Thoracic aorta (tissue), 2 donors: ENCODE results near the gene HRAS. TPM values are rescaled to one million over a fixed set of nuclear protein-coding genes. Genes with fewer than 3 reads are reported as not detected.
A peak's percentile ranks its signal among the peaks of the same experiment; 100 is the strongest.
"Not testable (repeated sequence)": the region's sequence is repeated elsewhere in the genome, so short reads cannot be mapped to it uniquely, and the experiment has no call there.

Source experiments
- ATAC-seq: fragments of 150-250 bp; one replicate; pipeline ENCODE4 v1.8.0; 2017; ENCODE audit warnings: low read depth; ENCODE audit not compliant: insufficient number of reproducible peaks, low FRiP score
- DNase-seq: peaks from one replicate; pipeline ENCODE4 v3.0.0-alpha.2; 2020; ENCODE audit warnings: low spot score
- H3K27ac ChIP-seq, 2 donors: fragments of 200-600 bp; sonication (generic); 1 replicate in 1 of 2; 2 replicates in 1 of 2; pipeline ENCODE4 v1.5.1; 2016; ENCODE audit warnings: mild to moderate bottlenecking in 2 of 2, moderate library complexity in 2 of 2
- H3K27me3 ChIP-seq: fragments of 200-600 bp; sonication (generic); replicated peaks from 2 replicates; pipeline ENCODE4 v1.6.0; 2016; ENCODE audit warnings: mild to moderate bottlenecking; ENCODE audit not compliant: insufficient read depth
- H3K36me3 ChIP-seq: fragments of 200-600 bp; sonication (generic); one replicate; pipeline ENCODE4 v1.5.1; 2016
- H3K4me1 ChIP-seq, 2 donors: fragments of 200-600 bp; sonication (generic); 1 replicate in 1 of 2; 2 replicates in 1 of 2; pipeline versions ENCODE4 v1.5.1 to v1.6.0; 2016; ENCODE audit warnings: low read depth in 2 of 2, mild to moderate bottlenecking in 1 of 2; ENCODE audit not compliant: control insufficient read depth in 1 of 2
- H3K4me3 ChIP-seq: fragments of 200-600 bp; sonication (generic); 2 replicates; pipeline ENCODE4 v1.5.1; 2016; ENCODE audit warnings: mild to moderate bottlenecking
- H3K9me3 ChIP-seq: fragments of 200-600 bp; sonication (generic); 2 replicates; pipeline ENCODE4 v1.5.1; 2016
- total RNA-seq, 2 donors: library from RNA; depleted of rRNA; stranded (reverse); fragments of >200 nt; gene quantifications; one replicate each; pipeline versions ENCODE4 v1.1.0 to v1.2.3, GENCODE V29; 2016
- TF ChIP-seq, protein P1 (sequence below): fragments of 200-600 bp; sonication (generic); IDR thresholded peaks from one replicate; pipeline ENCODE4 v1.5.1; 2019; ENCODE audit warnings: antibody characterized with exemption

HRAS gene
- total RNA-seq, 2 donors from 2014 or later = 17.7 to 32.4 TPM

DNA sequence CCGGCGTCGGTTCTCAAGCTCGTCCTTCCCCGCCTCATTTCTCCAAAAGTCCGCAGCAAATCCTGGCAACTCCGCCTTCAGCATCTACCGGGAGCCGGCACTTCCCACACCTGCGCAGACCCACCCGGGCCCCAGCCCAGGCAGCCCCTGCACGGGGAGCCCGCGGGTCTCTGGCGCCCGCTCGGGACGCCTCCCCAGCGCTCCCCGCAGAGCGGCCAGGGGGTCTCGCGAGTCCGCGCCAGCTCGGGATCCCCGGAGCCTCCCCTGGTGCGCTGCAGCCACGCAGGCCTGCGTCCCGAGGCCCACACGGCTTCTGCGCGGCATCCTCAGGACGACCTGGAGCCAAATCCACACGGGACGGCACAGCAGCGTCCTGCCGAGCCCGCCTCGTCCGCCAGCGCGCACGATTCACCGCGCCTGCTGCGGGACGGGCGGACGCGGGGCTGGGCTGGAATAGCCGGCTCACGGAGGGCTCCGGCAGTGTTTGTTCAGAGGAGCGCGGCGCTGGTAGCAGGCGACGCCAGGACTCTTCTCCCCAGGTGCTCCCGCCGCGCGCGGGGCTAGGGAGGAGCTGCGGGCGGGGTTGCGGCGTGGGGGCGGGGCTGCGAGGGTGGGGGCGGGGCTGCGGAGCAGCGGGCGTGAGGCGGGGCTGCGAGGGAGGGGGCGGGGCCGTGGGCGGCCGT, 40.1 kb upstream of the HRAS start:
- TF ChIP-seq, protein P1, sequence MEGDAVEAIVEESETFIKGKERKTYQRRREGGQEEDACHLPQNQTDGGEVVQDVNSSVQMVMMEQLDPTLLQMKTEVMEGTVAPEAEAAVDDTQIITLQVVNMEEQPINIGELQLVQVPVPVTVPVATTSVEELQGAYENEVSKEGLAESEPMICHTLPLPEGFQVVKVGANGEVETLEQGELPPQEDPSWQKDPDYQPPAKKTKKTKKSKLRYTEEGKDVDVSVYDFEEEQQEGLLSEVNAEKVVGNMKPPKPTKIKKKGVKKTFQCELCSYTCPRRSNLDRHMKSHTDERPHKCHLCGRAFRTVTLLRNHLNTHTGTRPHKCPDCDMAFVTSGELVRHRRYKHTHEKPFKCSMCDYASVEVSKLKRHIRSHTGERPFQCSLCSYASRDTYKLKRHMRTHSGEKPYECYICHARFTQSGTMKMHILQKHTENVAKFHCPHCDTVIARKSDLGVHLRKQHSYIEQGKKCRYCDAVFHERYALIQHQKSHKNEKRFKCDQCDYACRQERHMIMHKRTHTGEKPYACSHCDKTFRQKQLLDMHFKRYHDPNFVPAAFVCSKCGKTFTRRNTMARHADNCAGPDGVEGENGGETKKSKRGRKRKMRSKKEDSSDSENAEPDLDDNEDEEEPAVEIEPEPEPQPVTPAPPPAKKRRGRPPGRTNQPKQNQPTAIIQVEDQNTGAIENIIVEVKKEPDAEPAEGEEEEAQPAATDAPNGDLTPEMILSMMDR = peak; percentile 25
- DNase-seq = no peak
- peak; percentile 24 for ATAC-seq
- H3K27me3 ChIP-seq = no peaks in the 10 kb centered on the region
- H3K27ac ChIP-seq = peak overlapping the region in 1 of 2 donors; percentile 15
- H3K4me3 ChIP-seq = peak overlapping the region; percentile 85
- peaks cover 39 to 44% of the 10 kb centered on the region in 2 donors for H3K4me1 ChIP-seq
- H3K9me3 ChIP-seq = no peaks in the 10 kb centered on the region
- no peaks in the 10 kb centered on the region for H3K36me3 ChIP-seq

DNA sequence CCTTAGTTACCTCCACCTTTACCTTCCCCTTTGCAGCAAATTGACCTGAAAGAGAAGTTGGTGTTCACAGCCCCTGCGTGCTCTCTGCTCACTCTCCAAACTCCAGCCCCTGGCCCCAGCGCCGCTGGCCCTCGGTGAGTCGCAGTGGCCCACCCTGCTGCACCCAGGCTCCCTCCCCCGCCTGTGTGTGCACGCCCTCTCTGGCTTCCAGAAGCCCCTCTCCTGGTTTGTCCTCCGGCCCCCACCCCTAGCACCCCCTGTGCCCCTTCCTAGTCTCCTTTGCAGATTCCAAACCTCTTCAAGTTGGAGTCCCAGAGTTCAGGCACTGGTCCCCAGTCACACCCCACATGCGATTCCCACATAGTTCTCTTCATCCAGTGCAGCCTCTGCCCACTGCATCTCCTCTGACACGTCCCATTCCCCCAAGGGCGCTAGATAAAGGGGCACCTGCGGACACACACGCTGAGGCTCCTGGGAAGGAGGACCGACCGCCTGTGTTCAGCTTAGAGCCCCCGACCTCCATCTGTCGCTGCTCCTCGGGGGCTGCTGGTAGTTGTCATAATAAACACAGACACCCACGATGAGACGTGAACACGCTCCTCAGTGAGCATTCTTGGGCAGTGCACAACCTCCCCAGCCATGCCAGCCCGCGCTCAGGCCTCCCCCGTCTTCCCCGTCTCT, 39.4 kb upstream of the HRAS start:
- ATAC-seq = no peak
- Histone ChIP-seq H3K9me3 (no peaks in the 10 kb centered on the region), H3K4me3 (peak overlapping the region; percentile 85), H3K27ac (no peak overlapping the region), H3K36me3 (no peaks in the 10 kb centered on the region), H3K27me3 (no peaks in the 10 kb centered on the region), H3K4me1 (peaks cover 34 to 37% of the 10 kb centered on the region in 2 donors)
- DNase-seq = no peak
- TF ChIP-seq, protein P1 = no peak

DNA sequence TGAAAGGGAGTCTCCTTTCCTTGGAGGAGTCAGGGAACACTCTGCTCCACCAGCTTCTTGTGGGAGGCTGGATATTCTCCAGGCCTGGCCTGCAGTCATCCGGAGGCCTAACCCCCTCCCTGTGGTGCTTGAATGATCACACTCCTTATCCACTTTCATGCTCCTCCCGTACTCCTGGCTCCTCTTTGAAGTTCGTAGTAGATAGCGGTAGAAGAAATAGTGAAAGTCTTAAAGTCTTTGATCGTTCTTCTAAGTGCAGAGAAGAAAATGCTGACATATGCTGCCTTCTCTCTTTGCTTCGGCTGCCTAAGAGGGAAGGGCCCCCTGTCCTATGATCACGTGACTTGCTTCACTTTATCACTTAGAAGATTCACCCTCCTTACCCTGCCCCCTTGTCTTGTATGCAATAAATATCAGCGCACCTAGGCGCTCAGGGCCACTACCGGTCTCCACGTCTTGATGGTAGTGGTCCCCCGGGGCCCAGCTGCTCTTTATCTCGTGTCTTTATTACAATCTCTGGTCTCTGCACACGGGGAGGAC, 38.7 kb upstream of the HRAS start:
- H3K9me3 ChIP-seq, H3K4me3 ChIP-seq, H3K27me3 ChIP-seq, ATAC-seq, H3K27ac ChIP-seq, H3K36me3 ChIP-seq, DNase-seq: not testable (repeated sequence)
- peaks cover 27 to 35% of the 10 kb centered on the region in 2 donors for H3K4me1 ChIP-seq

DNA sequence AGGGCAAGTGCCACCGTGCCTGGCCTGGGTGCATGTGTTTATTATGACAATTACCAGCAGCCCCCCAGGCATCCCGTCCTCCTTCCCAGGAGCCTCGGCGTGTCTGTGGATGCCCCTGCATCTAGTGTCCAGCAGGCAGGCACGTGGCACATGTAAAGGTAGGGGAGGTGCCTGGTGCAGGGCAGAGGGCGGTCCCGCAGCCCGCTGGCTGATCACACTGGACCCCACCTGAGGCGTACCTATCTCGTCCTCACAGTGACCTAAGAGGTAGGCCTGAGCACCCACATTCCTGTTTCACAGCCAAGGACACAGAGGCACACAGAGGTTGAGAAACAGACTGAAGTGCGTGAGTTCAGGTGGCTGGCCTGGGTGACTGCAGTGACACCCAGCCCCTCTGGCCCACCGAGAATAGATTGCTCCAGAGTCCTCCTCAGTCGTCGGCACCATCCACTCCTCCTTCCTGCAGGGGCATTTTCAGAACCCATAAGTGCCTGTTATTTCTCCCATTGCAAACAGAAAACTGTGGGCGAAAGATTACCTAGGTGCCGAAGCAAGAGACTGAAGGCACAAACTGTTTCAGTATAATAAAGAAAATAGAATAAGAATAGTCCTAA, 37.9 kb upstream of the HRAS start:
- Histone ChIP-seq H3K27me3 (no peaks in the 10 kb centered on the region), H3K27ac (no peak overlapping the region), H3K4me3 (no peak overlapping the region), H3K9me3 (no peaks in the 10 kb centered on the region), H3K36me3 (no peaks in the 10 kb centered on the region), H3K4me1 (peaks cover 19 to 29% of the 10 kb centered on the region in 2 donors)
- TF ChIP-seq, protein P1 = no peak
- DNase-seq = no peak
- no peak for ATAC-seq

DNA sequence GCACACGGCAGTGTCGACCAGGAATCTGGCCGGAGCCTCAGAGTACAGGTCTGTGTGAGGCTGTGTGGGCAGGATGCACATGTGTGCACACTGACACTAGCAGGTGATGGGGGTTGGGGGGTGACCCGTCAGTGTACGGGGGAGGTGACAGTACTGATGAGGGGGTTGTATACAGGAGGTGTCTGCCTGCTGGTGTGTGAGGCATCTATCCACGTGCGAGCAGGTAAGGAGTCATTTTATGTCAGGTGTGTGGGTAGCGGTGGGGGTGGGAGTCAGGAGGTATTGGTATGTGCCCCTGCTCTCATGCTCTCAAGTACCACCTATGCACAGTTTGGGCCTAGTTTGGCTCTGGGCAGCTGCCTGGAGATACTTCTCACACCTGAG, 36.4 kb upstream of the HRAS start:
- DNase-seq (no peak), ATAC-seq (no peak)
- H3K36me3 ChIP-seq = no peaks in the 10 kb centered on the region
- peaks cover 9 to 24% of the 10 kb centered on the region in 2 donors for H3K4me1 ChIP-seq
- no peaks in the 10 kb centered on the region for H3K27me3 ChIP-seq
- TF ChIP-seq, protein P1 = no peak
- no peak overlapping the region for H3K27ac ChIP-seq
- no peaks in the 10 kb centered on the region for H3K9me3 ChIP-seq
- no peak overlapping the region for H3K4me3 ChIP-seq
